Rectal smooth muscle tissue (tissue), 1 donor: ENCODE data around the gene SYMPK.

ENCODE experiments used
- H3K27ac ChIP-seq: one replicate; pipeline ENCODE4 v1.7.0; 2013; ENCODE audit warnings: low read depth, low read length, inconsistent platforms
- H3K27me3 ChIP-seq: one replicate; pipeline ENCODE4 v1.7.0; 2013; ENCODE audit warnings: low read length; ENCODE audit not compliant: control insufficient read depth, insufficient read depth
- H3K36me3 ChIP-seq: one replicate; pipeline ENCODE4 v1.7.0; 2013; ENCODE audit warnings: low read length; ENCODE audit not compliant: control insufficient read depth, insufficient read depth
- H3K4me1 ChIP-seq: one replicate; pipeline ENCODE4 v1.7.0; 2013; ENCODE audit warnings: low read length; ENCODE audit not compliant: control insufficient read depth, insufficient read depth
- H3K4me3 ChIP-seq: one replicate; pipeline ENCODE4 v1.7.0; 2013; ENCODE audit warnings: low read length
- H3K9ac ChIP-seq: one replicate; pipeline ENCODE4 v1.7.0; 2013; ENCODE audit warnings: low read length

The SYMPK gene

GRCh38 chr19:45825263-45825605 is 37.7 kb downstream of the SYMPK start:
- Histone ChIP-seq H3K9ac (no peak overlapping the region), H3K36me3 (peaks cover 37% of the 10 kb centered on the region), H3K27me3 (no peaks in the 10 kb centered on the region), H3K4me3 (no peak overlapping the region), H3K4me1 (no peaks in the 10 kb centered on the region), H3K27ac (no peak overlapping the region)

- no peaks in the 10 kb centered on the region for H3K27me3 ChIP-seq
- no peak overlapping the region for H3K27ac ChIP-seq
- H3K4me1 ChIP-seq, result no peaks in the 10 kb centered on the region
- no peak overlapping the region for H3K4me3 ChIP-seq
- peaks cover 34% of the 10 kb centered on the region for H3K36me3 ChIP-seq
- no peak overlapping the region for H3K9ac ChIP-seq
Observed at GRCh38 chr19:45824531-45825262, 38.2 kb downstream of the SYMPK start.

- H3K9ac ChIP-seq, result no peak overlapping the region
Observed at GRCh38 chr19:45824041-45824471, 38.9 kb downstream of the SYMPK start.

GRCh38 chr19:45823182-45823581 is 39.8 kb downstream of the SYMPK start:
- Histone ChIP-seq H3K27ac (no peak overlapping the region), H3K4me1 (no peaks in the 10 kb centered on the region), H3K27me3 (no peaks in the 10 kb centered on the region), H3K36me3 (peaks cover 25% of the 10 kb centered on the region), H3K4me3 (no peak overlapping the region), H3K9ac (no peak overlapping the region)

More at GRCh38 chr19:45824041-45824471, 38.9 kb downstream of the SYMPK start:
- Histone ChIP-seq H3K27me3 (no peaks in the 10 kb centered on the region), H3K36me3 (peaks cover 31% of the 10 kb centered on the region), H3K4me3 (no peak overlapping the region), H3K27ac (no peak overlapping the region), H3K4me1 (no peaks in the 10 kb centered on the region)

- no peaks in the 10 kb centered on the region for H3K4me1 ChIP-seq
- peaks cover 25% of the 10 kb centered on the region for H3K36me3 ChIP-seq
- no peak overlapping the region for H3K4me3 ChIP-seq
Observed at GRCh38 chr19:45822716-45823115, 40.2 kb downstream of the SYMPK start.

GRCh38 chr19:45821570-45821969 is 41.4 kb downstream of the SYMPK start:
- H3K36me3 ChIP-seq, result peaks cover 23% of the 10 kb centered on the region

More at GRCh38 chr19:45822716-45823115, 40.2 kb downstream of the SYMPK start:
- H3K27me3 ChIP-seq, result no peaks in the 10 kb centered on the region
- no peak overlapping the region for H3K27ac ChIP-seq
- no peak overlapping the region for H3K9ac ChIP-seq

GRCh38 chr19:45821103-45821521 is 41.8 kb downstream of the SYMPK start:
- Histone ChIP-seq H3K27ac (no peak overlapping the region), H3K27me3 (no peaks in the 10 kb centered on the region), H3K9ac (no peak overlapping the region), H3K36me3 (peaks cover 20% of the 10 kb centered on the region), H3K4me3 (no peak overlapping the region), H3K4me1 (no peaks in the 10 kb centered on the region)

More at GRCh38 chr19:45821570-45821969, 41.4 kb downstream of the SYMPK start:
- H3K9ac ChIP-seq, result no peak overlapping the region
- no peaks in the 10 kb centered on the region for H3K27me3 ChIP-seq
- no peaks in the 10 kb centered on the region for H3K4me1 ChIP-seq
- no peak overlapping the region for H3K27ac ChIP-seq
- no peak overlapping the region for H3K4me3 ChIP-seq

GRCh38 chr19:45820413-45821102 is 42.4 kb downstream of the SYMPK start:
- Histone ChIP-seq H3K4me1 (no peaks in the 10 kb centered on the region), H3K27ac (no peak overlapping the region), H3K9ac (no peak overlapping the region), H3K4me3 (no peak overlapping the region), H3K36me3 (peaks cover 14% of the 10 kb centered on the region), H3K27me3 (no peaks in the 10 kb centered on the region)

GRCh38 chr19:45819769-45820168 is 43.2 kb downstream of the SYMPK start:
- Histone ChIP-seq H3K4me1 (no peaks in the 10 kb centered on the region), H3K36me3 (peaks cover 8% of the 10 kb centered on the region)

GRCh38 chr19:45817725-45818301 is 45.1 kb downstream of the SYMPK start:
- Histone ChIP-seq H3K9ac (no peak overlapping the region), H3K27me3 (no peaks in the 10 kb centered on the region), H3K4me3 (no peak overlapping the region), H3K4me1 (no peaks in the 10 kb centered on the region), H3K27ac (no peak overlapping the region), H3K36me3 (peaks cover 5% of the 10 kb centered on the region)

More at GRCh38 chr19:45819769-45820168, 43.2 kb downstream of the SYMPK start:
- Histone ChIP-seq H3K9ac (no peak overlapping the region), H3K4me3 (no peak overlapping the region), H3K27me3 (no peaks in the 10 kb centered on the region), H3K27ac (no peak overlapping the region)

GRCh38 chr19:45817010-45817724 is 45.8 kb downstream of the SYMPK start:
- no peaks in the 10 kb centered on the region for H3K4me1 ChIP-seq

More at GRCh38 chr19:45817010-45817724, 45.8 kb downstream of the SYMPK start:
- Histone ChIP-seq H3K4me3 (no peak overlapping the region), H3K27ac (no peak overlapping the region), H3K27me3 (no peaks in the 10 kb centered on the region), H3K36me3 (peaks cover 5% of the 10 kb centered on the region), H3K9ac (no peak overlapping the region)
